GM12874 (cell line): Measurements from ENCODE around the gene PDE4D.

Experiments
- CTCF ChIP-seq: IDR thresholded peaks from 2 replicates; pipeline ENCODE4 v1.5.1; 2011; ENCODE audit warnings: low read depth, mild to moderate bottlenecking, control low read depth, low read length, moderate library complexity; ENCODE audit not compliant: insufficient read depth

The PDE4D gene

GRCh38 chr5:58926541-58926935 lies 967.0 kb downstream of the PDE4D start:
- TF ChIP-seq CTCF: no peak

GRCh38 chr5:58925627-58926540 lies 967.6 kb downstream of the PDE4D start:
- TF ChIP-seq CTCF: no peak

- TF ChIP-seq CTCF: no peak
Observed at GRCh38 chr5:58924306-58924705, 969.2 kb downstream of the PDE4D start.

- no peak for TF ChIP-seq CTCF
Observed at GRCh38 chr5:58923355-58923754, 970.2 kb downstream of the PDE4D start.

- TF ChIP-seq CTCF: no peak
Observed at GRCh38 chr5:58922461-58923171, 970.9 kb downstream of the PDE4D start.

GRCh38 chr5:58921159-58921558 lies 972.4 kb downstream of the PDE4D start:
- TF ChIP-seq CTCF: no peak

- TF ChIP-seq CTCF: no peak
Observed at GRCh38 chr5:58919833-58920232, 973.7 kb downstream of the PDE4D start.
